Keratinocyte (primary cell): ENCODE measurements around the gene KCNJ6. TPM values are rescaled to one million over a fixed set of nuclear protein-coding genes. Genes with fewer than 3 reads are reported as not detected.

Experiments used
- DNase-seq: peaks from one replicate; pipeline ENCODE4 v3.0.0-alpha.2; 2011; ENCODE audit warnings: low read depth, missing footprints, low spot score
- FAIRE-seq: peaks from 2 replicates; lab custom pipeline; 2011; peaks lifted over from hg19 to GRCh38; lab: Jason Lieb, UNC
- H2AFZ ChIP-seq: 2 replicates; pipeline ENCODE4 v1.6.0; 2012; ENCODE audit warnings: low read length, control low read depth, inconsistent platforms; ENCODE audit not compliant: control insufficient read depth
- H3K27ac ChIP-seq: 2 replicates; pipeline ENCODE4 v1.5.1; 2011; ENCODE audit warnings: low read length; ENCODE audit not compliant: control insufficient read depth, insufficient read depth
- H3K27me3 ChIP-seq: 3 replicates; pipeline ENCODE4 v1.6.0; 2011; ENCODE audit warnings: low read length; ENCODE audit not compliant: control insufficient read depth, insufficient read depth; ENCODE audit errors: extremely low read depth
- H3K36me3 ChIP-seq, 2 experiments: 2 replicates in 1 of 2; 3 replicates in 1 of 2; pipeline ENCODE4 v1.5.1; 2011; ENCODE audit warnings: low read length in 2 of 2, mild to moderate bottlenecking in 1 of 2; ENCODE audit not compliant: control insufficient read depth in 2 of 2, insufficient read depth in 2 of 2; ENCODE audit errors: extremely low read depth in 1 of 2
- H3K4me1 ChIP-seq: 3 replicates; pipeline ENCODE4 v1.5.1; 2011; ENCODE audit warnings: low read length; ENCODE audit not compliant: control insufficient read depth, insufficient read depth; ENCODE audit errors: extremely low read depth
- H3K4me2 ChIP-seq: 3 replicates; pipeline ENCODE4 v1.6.0; 2011; ENCODE audit warnings: low read depth, low read length; ENCODE audit not compliant: control insufficient read depth, insufficient read depth; ENCODE audit errors: extremely low read depth
- H3K4me3 ChIP-seq, 3 experiments: fragments of 200-600 bp in 1 of 3; sonication (generic) in 1 of 3; 2 replicates in 2 of 3; 3 replicates in 1 of 3; pipeline ENCODE4 v1.5.1; 2011 to 2016; ENCODE audit warnings: low read length in 3 of 3, mild to moderate bottlenecking in 3 of 3, control low read depth in 2 of 3, inconsistent platforms in 1 of 3, low read depth in 1 of 3, mixed read lengths in 1 of 3, mixed run types in 1 of 3, moderate library complexity in 1 of 3; ENCODE audit not compliant: control insufficient read depth in 2 of 3, insufficient read depth in 2 of 3; ENCODE audit errors: extremely low read depth in 1 of 3
- H3K79me2 ChIP-seq: 2 replicates; pipeline ENCODE4 v1.6.0; 2012; ENCODE audit warnings: low read length; ENCODE audit not compliant: control insufficient read depth, insufficient read depth
- H3K9ac ChIP-seq: 3 replicates; pipeline ENCODE4 v1.6.0; 2011; ENCODE audit warnings: low read length; ENCODE audit not compliant: control insufficient read depth, insufficient read depth; ENCODE audit errors: extremely low read depth
- H3K9me1 ChIP-seq: 3 replicates; pipeline ENCODE4 v1.6.0; 2011; ENCODE audit warnings: low read length; ENCODE audit not compliant: control insufficient read depth, insufficient read depth; ENCODE audit errors: extremely low read depth
- H3K9me3 ChIP-seq: 2 replicates; pipeline ENCODE4 v1.5.1; 2012; ENCODE audit warnings: low read depth, low read length; ENCODE audit not compliant: control insufficient read depth
- H4K20me1 ChIP-seq: 3 replicates; pipeline ENCODE4 v1.6.0; 2011; ENCODE audit warnings: low read length; ENCODE audit not compliant: control insufficient read depth, insufficient read depth; ENCODE audit errors: extremely low read depth
- EZH2 ChIP-seq: IDR thresholded peaks from one replicate; pipeline ENCODE4 v1.6.1; 2012; ENCODE audit warnings: inconsistent platforms, mild to moderate bottlenecking, low read length, moderate library complexity
- dilution Hi-C: fragments of 300-500 bp; cut with MboI; formaldehyde crosslinking; loops from one replicate; pipeline ENCODE4 v1.7.0; 2020; ENCODE audit warnings: low sequenced_read_pairs; ENCODE audit not compliant: extremely low pct_ligation_motif_present
- polyA plus RNA-seq, 5 experiments: library from polyadenylated mRNA; depleted of rRNA in 3 of 5; stranded (reverse) in 3 of 5; stranded (forward) in 1 of 5; unstranded in 1 of 5; fragments of >200 nt; gene quantifications; 1 replicate in 1 of 5; 2 replicates in 3 of 5; 3 replicates in 1 of 5; pipeline versions ENCODE4 v1.2.1 to v1.2.3, GENCODE V29; 2011 to 2012; ENCODE audit warnings: missing spikeins in 2 of 5, low read depth in 1 of 5, low replicate concordance in 1 of 5
- TF ChIP-seq, protein P1 (sequence below), 3 experiments: IDR thresholded peaks in 1 of 3; conservative IDR thresholded peaks in 1 of 3; optimal IDR thresholded peaks in 1 of 3; 2 replicates in 2 of 3; 3 replicates in 1 of 3; pipeline versions ENCODE3 to v1.5.1; 2011; ENCODE audit warnings: low read length in 3 of 3, mild to moderate bottlenecking in 3 of 3, moderate library complexity in 2 of 3, control low read depth in 1 of 3, inconsistent platforms in 1 of 3; ENCODE audit not compliant: insufficient read depth in 2 of 3; ENCODE audit errors: extremely low read depth in 1 of 3

Gene KCNJ6
- polyA plus RNA-seq, 1 donor (not counting 4 experiments of a cell fraction or from before 2014, with no cell fraction given): not detected

DNA sequence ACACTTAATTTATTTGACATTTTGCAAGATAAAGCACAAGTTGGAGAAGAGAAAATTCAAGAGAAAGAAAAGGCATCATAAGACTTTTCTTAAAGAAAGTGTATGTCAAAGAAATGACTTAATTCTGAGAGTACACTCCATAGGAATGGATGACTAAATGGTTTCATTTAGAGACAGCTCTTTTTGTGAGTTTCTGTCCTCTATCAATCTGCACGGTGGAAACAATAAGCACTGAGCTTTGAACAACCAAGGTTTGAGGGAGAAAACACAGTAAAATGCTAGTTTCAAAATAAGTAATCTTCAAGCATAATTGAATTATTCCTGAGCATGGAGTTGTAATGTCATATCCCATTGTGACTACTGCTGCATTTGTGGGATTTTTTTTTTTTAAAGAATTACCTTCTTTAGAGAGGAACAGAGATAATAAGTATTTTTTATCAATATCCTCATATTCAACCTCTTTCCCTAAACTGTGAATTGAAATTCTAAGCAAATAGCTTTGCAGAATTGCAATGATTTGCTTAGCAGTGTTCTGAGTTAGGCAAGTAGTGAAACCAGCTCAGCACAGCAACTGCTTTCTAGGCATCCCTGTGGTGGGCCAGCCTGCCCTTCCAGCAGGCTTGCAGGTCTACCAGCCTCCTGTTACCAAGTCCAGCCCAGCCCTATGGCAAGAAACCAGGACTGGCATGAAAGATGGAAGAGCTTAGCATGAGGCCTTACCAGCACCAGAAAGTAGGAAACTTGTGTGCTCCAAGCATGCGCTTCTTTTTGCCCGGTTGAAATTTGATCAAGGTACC is 38.2 kb downstream of the KCNJ6 start:
- no peak for TF ChIP-seq EZH2
- TF ChIP-seq, protein P1, sequence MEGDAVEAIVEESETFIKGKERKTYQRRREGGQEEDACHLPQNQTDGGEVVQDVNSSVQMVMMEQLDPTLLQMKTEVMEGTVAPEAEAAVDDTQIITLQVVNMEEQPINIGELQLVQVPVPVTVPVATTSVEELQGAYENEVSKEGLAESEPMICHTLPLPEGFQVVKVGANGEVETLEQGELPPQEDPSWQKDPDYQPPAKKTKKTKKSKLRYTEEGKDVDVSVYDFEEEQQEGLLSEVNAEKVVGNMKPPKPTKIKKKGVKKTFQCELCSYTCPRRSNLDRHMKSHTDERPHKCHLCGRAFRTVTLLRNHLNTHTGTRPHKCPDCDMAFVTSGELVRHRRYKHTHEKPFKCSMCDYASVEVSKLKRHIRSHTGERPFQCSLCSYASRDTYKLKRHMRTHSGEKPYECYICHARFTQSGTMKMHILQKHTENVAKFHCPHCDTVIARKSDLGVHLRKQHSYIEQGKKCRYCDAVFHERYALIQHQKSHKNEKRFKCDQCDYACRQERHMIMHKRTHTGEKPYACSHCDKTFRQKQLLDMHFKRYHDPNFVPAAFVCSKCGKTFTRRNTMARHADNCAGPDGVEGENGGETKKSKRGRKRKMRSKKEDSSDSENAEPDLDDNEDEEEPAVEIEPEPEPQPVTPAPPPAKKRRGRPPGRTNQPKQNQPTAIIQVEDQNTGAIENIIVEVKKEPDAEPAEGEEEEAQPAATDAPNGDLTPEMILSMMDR (optimal IDR thresholded peaks at IDR 0.05 in 1 of 3, IDR thresholded peaks at IDR 0.05 in 1 of 3, conservative IDR thresholded peaks at IDR 0.05 in 1 of 3; ENCODE audit: extremely low read depth in 1 of 3, insufficient read depth in 2 of 3, low read length in 3 of 3): no peak
- Histone ChIP-seq H2AFZ (no peak overlapping the region), H3K27ac (no peak overlapping the region), H3K4me2 (no peak overlapping the region), H3K36me3 (no peaks in the 10 kb centered on the region), H3K4me3 (no peak overlapping the region), H3K9me3 (no peaks in the 10 kb centered on the region), H3K27me3 (no peaks in the 10 kb centered on the region), H4K20me1 (no peaks in the 10 kb centered on the region), H3K9ac (no peak overlapping the region), H3K9me1 (peaks cover 2% of the 10 kb centered on the region), H3K4me1 (peaks cover 29% of the 10 kb centered on the region), H3K79me2 (no peaks in the 10 kb centered on the region)
- DNase-seq (no peak), FAIRE-seq (no peak)
- dilution Hi-C loops: no loop called here

DNA sequence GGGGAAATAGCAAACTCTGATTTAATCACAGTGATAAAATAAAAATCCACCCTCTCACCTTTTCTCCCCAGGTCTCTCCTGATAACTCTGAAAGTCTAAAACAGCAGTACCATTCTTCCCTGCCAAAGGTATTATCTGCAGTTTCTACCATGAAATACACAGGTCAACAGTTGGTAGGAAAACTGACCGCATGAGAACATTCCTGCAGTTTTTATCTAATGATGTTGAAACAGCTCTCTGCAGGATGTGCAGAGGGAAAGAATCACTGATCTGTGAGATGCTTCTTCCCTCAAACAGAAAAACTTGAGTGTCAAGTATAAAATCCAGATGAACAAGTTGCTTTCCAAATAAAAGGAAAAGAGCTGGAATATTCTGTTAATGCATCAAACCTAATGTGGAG is 39.1 kb downstream of the KCNJ6 start:
- TF ChIP-seq EZH2: no peak
- TF ChIP-seq, protein P1 (optimal IDR thresholded peaks at IDR 0.05 in 1 of 3, IDR thresholded peaks at IDR 0.05 in 1 of 3, conservative IDR thresholded peaks at IDR 0.05 in 1 of 3; ENCODE audit: extremely low read depth in 1 of 3, insufficient read depth in 2 of 3, low read length in 3 of 3): no peak
- dilution Hi-C loops: no loop called here
- H4K20me1 ChIP-seq: no peaks in the 10 kb centered on the region
- no peak overlapping the region for H3K4me3 ChIP-seq
- H3K36me3 ChIP-seq: no peaks in the 10 kb centered on the region
- H3K27me3 ChIP-seq: no peaks in the 10 kb centered on the region
- H3K79me2 ChIP-seq: no peaks in the 10 kb centered on the region
- no peak overlapping the region for H3K9ac ChIP-seq
- FAIRE-seq: peak; percentile 17
- H3K4me1 ChIP-seq: peaks cover 29% of the 10 kb centered on the region
- H3K9me1 ChIP-seq: peaks cover 2% of the 10 kb centered on the region
- H3K4me2 ChIP-seq: peak overlapping the region; percentile 6
- no peak overlapping the region for H2AFZ ChIP-seq
- H3K9me3 ChIP-seq: no peaks in the 10 kb centered on the region
- no peak for DNase-seq
- no peak overlapping the region for H3K27ac ChIP-seq
